Endothelial cell of hepatic sinusoid (primary cell): ENCODE measurements around the gene TMEM245.
"Not testable (repeated sequence)": the region's sequence is repeated elsewhere in the genome, so short reads cannot be mapped to it uniquely, and the experiment has no call there.

Experiments
- in situ Hi-C: cut with HindIII; loops from 2 replicates; pipeline ENCODE4 v1.10.0; 2017; ENCODE audit warnings: low sequenced_read_pairs

Gene TMEM245

DNA sequence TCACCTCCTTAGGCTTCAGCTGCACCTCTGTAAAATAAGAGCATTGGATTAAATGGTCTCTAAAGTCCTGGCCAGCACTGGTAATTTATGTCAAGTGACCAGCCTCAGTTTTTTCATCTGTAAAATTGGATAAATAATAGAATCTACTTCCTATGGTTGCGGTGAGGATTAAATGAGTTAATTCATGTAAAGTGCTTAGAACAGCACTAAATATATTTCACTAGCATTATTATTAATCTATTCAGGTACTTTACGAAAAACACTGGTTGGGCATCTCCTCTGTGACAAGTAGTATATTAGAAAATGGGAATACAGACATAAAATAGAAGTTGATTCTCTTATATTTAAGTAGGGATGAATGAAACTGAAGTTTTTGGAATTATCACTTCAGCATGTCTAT lies 13.8 kb upstream of the TMEM245 start:
- in situ Hi-C loops: no loop called here

DNA sequence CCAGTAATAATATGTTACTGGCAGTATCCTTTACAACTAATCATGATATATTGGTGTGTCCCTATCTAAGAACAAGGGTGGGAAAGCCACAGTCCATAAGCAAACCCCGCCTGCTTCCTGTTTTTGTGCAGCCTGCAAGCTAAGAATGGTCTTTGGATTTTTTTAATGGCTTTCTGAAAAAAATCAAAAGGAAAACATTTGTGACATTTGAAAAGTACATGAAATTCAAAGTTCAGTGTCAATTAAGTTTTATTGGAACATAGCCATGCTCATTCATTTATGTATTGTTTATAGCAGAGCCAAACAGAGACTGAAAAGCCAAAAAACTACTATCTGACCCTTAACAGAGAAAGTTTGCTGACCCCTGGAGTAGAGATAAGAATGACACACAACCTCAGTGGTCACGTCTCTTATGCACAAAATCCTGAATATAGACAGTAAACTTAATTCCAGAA lies 12.8 kb upstream of the TMEM245 start:
- in situ Hi-C loops: no loop called here

DNA sequence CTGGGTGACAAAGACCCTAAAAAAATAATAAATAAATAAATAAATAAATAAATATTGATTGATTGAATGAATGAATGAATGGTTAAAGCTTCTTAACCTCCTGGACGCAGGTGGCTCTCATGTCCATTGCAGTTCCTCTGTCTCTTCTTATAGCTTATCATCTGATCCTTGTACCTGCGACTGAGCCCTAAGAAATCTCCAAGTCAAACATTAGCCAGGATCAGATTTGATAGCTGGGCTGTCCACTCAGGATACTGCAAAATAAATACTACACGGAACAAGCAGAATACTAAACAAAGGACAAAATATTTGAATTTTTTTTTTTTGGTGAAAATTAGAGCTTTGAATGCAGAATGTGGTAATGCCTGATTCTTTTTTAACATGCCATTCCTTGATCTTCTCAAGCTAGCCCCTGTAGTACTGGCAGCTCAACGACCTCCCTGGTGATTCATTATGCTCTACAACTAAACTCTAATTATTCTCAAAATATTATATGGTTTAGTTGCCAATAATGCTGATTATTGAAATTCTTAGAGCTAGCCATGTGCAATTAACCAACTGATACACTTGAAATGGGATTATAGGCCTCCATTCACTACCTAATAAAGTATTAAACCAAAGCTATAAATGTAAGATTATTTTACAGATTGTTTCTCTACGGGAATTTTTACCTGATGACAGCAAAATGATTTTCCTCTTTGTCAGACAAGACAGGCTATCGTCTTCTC lies 9.9 kb upstream of the TMEM245 start:
- in situ Hi-C loops: no loop called here

DNA sequence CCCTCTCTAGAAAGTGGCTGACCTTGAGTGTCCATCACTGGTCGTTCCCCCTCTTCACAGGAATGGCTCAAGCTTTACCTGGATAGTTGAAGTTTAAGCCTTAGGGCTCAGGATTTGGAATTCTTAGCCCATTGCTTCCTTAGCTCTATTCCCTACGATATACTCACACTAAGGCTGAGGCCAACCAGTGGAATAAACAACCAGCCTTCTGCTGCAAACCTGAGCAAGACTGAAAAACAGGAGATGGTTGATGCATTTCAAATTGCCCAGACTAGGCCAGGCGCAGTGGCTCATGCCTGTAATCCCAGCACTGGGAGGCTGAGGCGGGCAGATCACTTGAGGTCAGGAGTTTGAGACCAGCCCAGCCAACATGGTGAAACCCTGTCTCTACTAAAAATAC lies 6.9 kb upstream of the TMEM245 start:
- in situ Hi-C loops: not testable (repeated sequence)

- in situ Hi-C loops: no loop called here
Measured at GRCh38 chr9:109124121-109124520, 4.4 kb upstream of the TMEM245 start.

- in situ Hi-C loops: no loop called here
Measured at GRCh38 chr9:109122726-109123621, 3.2 kb upstream of the TMEM245 start.

DNA sequence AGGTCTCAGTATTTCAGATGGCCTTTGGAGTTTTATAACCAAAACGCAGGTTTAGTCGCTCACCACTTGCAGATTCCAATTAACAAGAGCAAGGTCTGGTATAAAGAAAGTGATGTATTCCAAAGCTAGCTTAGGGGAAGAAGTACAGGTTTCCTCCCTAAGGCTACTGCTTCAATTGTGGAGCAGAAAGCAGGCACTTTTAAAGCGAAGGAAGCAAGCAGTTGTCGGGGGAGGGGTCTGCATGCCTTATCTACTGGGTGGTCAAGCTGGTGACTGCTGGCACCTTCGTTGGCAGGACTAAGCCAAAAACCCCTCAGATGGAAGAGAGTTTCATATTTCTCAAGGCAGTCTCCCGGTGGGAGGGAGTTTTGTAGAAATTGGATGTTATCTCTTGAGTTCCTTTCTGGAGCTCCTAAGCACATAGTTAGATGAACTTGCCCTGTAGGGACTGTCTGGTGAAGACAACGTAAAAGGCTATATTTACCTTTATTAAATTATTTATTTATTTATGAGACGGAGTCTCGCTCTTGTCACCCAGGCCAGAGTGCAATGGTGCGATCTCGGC lies 1.6 kb upstream of the TMEM245 start:
- in situ Hi-C loops: no loop called here

- in situ Hi-C loops: no loop called here
Measured at GRCh38 chr9:109120204-109120789, 550 bp upstream of the TMEM245 start.

DNA sequence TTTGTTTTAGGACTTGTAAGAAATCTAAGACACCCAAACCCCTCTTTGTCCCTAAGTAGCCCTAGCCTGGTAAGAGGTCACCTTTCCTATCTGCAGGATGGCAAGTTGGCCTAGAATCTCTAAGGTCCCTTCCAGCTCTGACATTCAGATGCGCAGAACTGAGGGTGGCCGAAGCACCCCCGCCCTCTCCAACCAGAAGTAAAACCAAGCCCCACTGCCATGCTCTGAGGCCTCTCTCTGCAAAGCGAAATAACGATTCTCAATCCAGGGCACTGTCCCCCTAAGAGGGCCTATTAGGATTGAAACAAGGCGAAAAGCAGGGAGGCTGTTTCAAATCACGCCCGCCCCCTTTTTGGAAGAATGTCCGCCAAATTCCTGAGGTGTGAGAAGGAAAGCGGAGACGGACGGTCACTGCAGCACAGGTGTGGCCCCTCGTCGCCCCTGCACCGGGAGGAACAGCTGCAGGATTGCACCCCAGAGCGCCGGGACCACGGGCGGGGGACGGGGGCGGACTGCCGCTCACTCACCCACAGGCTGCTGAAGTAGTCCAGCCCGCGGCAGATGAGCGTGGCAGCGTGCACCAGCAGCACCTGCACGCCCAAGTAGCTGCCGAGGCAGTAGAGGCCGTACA lies 824 bp downstream of the TMEM245 start:
- in situ Hi-C loops: no loop called here

GRCh38 chr9:109117856-109118807 lies 1.6 kb downstream of the TMEM245 start:
- in situ Hi-C loops: no loop called here

GRCh38 chr9:109115931-109116526 lies 3.7 kb downstream of the TMEM245 start:
- in situ Hi-C loops: no loop called here

DNA sequence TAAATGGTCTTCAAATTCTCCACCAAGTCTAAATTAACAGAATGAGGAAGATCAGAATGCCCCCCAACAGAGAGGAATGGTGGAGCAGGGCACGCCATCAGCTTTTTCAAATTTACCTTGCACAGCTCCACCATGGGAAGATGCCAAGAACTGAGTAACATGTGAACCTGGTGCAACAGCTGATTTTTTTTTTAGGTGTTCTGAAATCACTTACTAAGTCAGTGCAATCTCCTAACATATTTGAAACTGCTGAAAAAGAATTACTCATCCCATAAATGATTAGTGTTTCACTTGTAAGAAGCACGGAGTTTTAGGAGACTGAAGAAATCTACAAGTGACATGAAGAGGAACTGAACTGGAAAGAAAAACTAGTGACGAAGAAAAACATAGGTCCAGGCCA lies 5.1 kb downstream of the TMEM245 start:
- in situ Hi-C loops: no loop called here

GRCh38 chr9:109113892-109114609 lies 5.7 kb downstream of the TMEM245 start:
- in situ Hi-C loops: no loop called here

DNA sequence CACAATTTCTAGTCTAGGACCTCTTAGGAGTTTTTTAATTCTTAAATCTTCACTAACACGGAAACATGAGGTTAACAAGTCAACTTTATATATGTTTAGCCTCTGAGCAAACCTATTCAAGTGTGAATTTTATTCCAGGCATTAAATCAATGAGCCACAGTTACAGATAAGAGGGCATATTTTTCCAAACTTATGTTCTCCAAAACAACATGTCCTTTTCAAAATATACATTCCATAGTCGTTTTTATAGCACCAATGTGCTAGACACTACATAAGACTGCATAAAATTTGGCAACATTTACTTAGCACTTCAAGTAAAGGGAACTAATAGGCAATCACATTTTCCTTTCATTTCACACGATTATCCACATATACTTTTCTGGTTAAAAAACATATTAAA lies 6.5 kb downstream of the TMEM245 start:
- in situ Hi-C loops: no loop called here

- in situ Hi-C loops: no loop called here
Measured at GRCh38 chr9:109110329-109111021, 9.3 kb downstream of the TMEM245 start.

GRCh38 chr9:109109967-109110328 lies 9.8 kb downstream of the TMEM245 start:
- in situ Hi-C loops: no loop called here

GRCh38 chr9:109108318-109108717 lies 11.4 kb downstream of the TMEM245 start:
- in situ Hi-C loops: no loop called here
